ENCODE results near the gene WDR7.

The WDR7 gene

GRCh38 chr18:57030417-57030816 is 379.3 kb downstream of the WDR7 start:
- CTCF ChIA-PET, result no interaction called here
- TF ChIP-seq LEF1 (IDR thresholded peaks at IDR 0.05; ENCODE audit: borderline replicate concordance) (no peak), FOXK2 (IDR thresholded peaks at IDR 0.05) (no peak), ZNF384 (IDR thresholded peaks at IDR 0.05) (no peak), ELF4 (IDR thresholded peaks at IDR 0.05) (no peak), TARDBP (IDR thresholded peaks at IDR 0.05) (no peak), HDGF (IDR thresholded peaks at IDR 0.05; ENCODE audit: borderline replicate concordance) (no peak), ARNT (IDR thresholded peaks at IDR 0.05) (no peak), FOXA1 (IDR thresholded peaks at IDR 0.05) (no peak), PKNOX1 (IDR thresholded peaks at IDR 0.05) (no peak), CTBP1 (IDR thresholded peaks at IDR 0.05; ENCODE audit: borderline replicate concordance) (no peak), SUZ12 (IDR thresholded peaks at IDR 0.05) (no peak), FOXM1 (IDR thresholded peaks at IDR 0.05; ENCODE audit: borderline replicate concordance) (no peak), NFRKB (IDR thresholded peaks at IDR 0.05) (no peak), L3MBTL2 (conservative IDR thresholded peaks at IDR 0.05) (no peak), SP1 (IDR thresholded peaks at IDR 0.05) (no peak)
- POLR2A ChIA-PET, result no interaction called here
- no peak for DNase-seq (ENCODE audit: extremely low spot score)

GRCh38 chr18:57035590-57035989 is 384.4 kb downstream of the WDR7 start:
- POLR2A ChIA-PET, result no interaction called here
- DNase-seq (ENCODE audit: extremely low spot score), result no peak
- CTCF ChIA-PET, result no interaction called here

GRCh38 chr18:57038395-57038794 is 387.2 kb downstream of the WDR7 start:
- CTCF ChIA-PET, result no interaction called here
- no peak for TF ChIP-seq FOXA1 (IDR thresholded peaks at IDR 0.05)
- DNase-seq (ENCODE audit: extremely low spot score), result no peak
- POLR2A ChIA-PET, result no interaction called here

More at GRCh38 chr18:57035590-57035989, 384.4 kb downstream of the WDR7 start:
- TF ChIP-seq FOXA1 (IDR thresholded peaks at IDR 0.05) (no peak), ZNF384 (IDR thresholded peaks at IDR 0.05) (no peak), ARNT (IDR thresholded peaks at IDR 0.05) (no peak)

- ChIA-PET POLR2A (no interaction called here), CTCF (no interaction called here)
- DNase-seq (ENCODE audit: extremely low spot score), result no peak
- TF ChIP-seq SP1 (IDR thresholded peaks at IDR 0.05) (no peak), FOXA1 (IDR thresholded peaks at IDR 0.05) (no peak), TARDBP (IDR thresholded peaks at IDR 0.05) (no peak), NFRKB (IDR thresholded peaks at IDR 0.05) (no peak), CTBP1 (IDR thresholded peaks at IDR 0.05; ENCODE audit: borderline replicate concordance) (no peak), L3MBTL2 (conservative IDR thresholded peaks at IDR 0.05) (no peak), ZNF384 (IDR thresholded peaks at IDR 0.05) (no peak), LEF1 (IDR thresholded peaks at IDR 0.05; ENCODE audit: borderline replicate concordance) (no peak), ELF4 (IDR thresholded peaks at IDR 0.05) (no peak), HDGF (IDR thresholded peaks at IDR 0.05; ENCODE audit: borderline replicate concordance) (no peak), BHLHE40 (IDR thresholded peaks at IDR 0.05; ENCODE audit: borderline replicate concordance) (no peak), ARNT (IDR thresholded peaks at IDR 0.05) (no peak), SUZ12 (IDR thresholded peaks at IDR 0.05) (no peak), PKNOX1 (IDR thresholded peaks at IDR 0.05) (no peak), FOXM1 (IDR thresholded peaks at IDR 0.05; ENCODE audit: borderline replicate concordance) (no peak), FOXK2 (IDR thresholded peaks at IDR 0.05) (no peak)
Measured at GRCh38 chr18:57040175-57040574, 389.0 kb downstream of the WDR7 start.

GRCh38 chr18:57043241-57043640 is 392.1 kb downstream of the WDR7 start:
- ChIA-PET POLR2A (no interaction called here), CTCF (no interaction called here)
- no peak for TF ChIP-seq ZNF384 (IDR thresholded peaks at IDR 0.05)
- TF ChIP-seq FOXK2 (IDR thresholded peaks at IDR 0.05), result no peak
- no peak for TF ChIP-seq SP1 (IDR thresholded peaks at IDR 0.05)
- no peak for TF ChIP-seq LEF1 (IDR thresholded peaks at IDR 0.05; ENCODE audit: borderline replicate concordance)
- TF ChIP-seq TARDBP (IDR thresholded peaks at IDR 0.05), result no peak
- no peak for TF ChIP-seq FOXA1 (IDR thresholded peaks at IDR 0.05)
- no peak for TF ChIP-seq SUZ12 (IDR thresholded peaks at IDR 0.05)
- no peak for TF ChIP-seq CTBP1 (IDR thresholded peaks at IDR 0.05; ENCODE audit: borderline replicate concordance)
- no peak for TF ChIP-seq ELF4 (IDR thresholded peaks at IDR 0.05)
- TF ChIP-seq L3MBTL2 (conservative IDR thresholded peaks at IDR 0.05), result no peak
- TF ChIP-seq PKNOX1 (IDR thresholded peaks at IDR 0.05), result no peak
- no peak for DNase-seq (ENCODE audit: extremely low spot score)

GRCh38 chr18:57048351-57048750 is 397.2 kb downstream of the WDR7 start:
- ChIA-PET POLR2A (no interaction called here), CTCF (no interaction called here)
- no peak for TF ChIP-seq PKNOX1 (IDR thresholded peaks at IDR 0.05)
- no peak for TF ChIP-seq L3MBTL2 (conservative IDR thresholded peaks at IDR 0.05)
- TF ChIP-seq HDGF (IDR thresholded peaks at IDR 0.05; ENCODE audit: borderline replicate concordance), result no peak
- no peak for TF ChIP-seq TARDBP (IDR thresholded peaks at IDR 0.05)
- no peak for TF ChIP-seq LEF1 (IDR thresholded peaks at IDR 0.05; ENCODE audit: borderline replicate concordance)
- TF ChIP-seq ZNF384 (IDR thresholded peaks at IDR 0.05), result no peak
- TF ChIP-seq FOXK2 (IDR thresholded peaks at IDR 0.05), result no peak
- TF ChIP-seq SUZ12 (IDR thresholded peaks at IDR 0.05), result no peak
- TF ChIP-seq ARNT (IDR thresholded peaks at IDR 0.05), result no peak
- TF ChIP-seq CTBP1 (IDR thresholded peaks at IDR 0.05; ENCODE audit: borderline replicate concordance), result no peak
- TF ChIP-seq SP1 (IDR thresholded peaks at IDR 0.05), result no peak
- TF ChIP-seq ELF4 (IDR thresholded peaks at IDR 0.05), result no peak
- TF ChIP-seq FOXM1 (IDR thresholded peaks at IDR 0.05; ENCODE audit: borderline replicate concordance), result no peak
- TF ChIP-seq NFRKB (IDR thresholded peaks at IDR 0.05), result no peak
- no peak for TF ChIP-seq FOXA1 (IDR thresholded peaks at IDR 0.05)
- no peak for DNase-seq (ENCODE audit: extremely low spot score)
